GM10847 (cell line): ENCODE results near the gene MCTP2.

Source experiments
- POLR2A ChIP-seq: IDR thresholded peaks from 2 replicates; pipeline ENCODE4 v1.6.1; 2011; ENCODE audit not compliant: insufficient read length; ENCODE audit errors: extremely low read depth

The MCTP2 gene

GRCh38 chr15:94272251-94272898, 41.0 kb downstream of the MCTP2 start:
- TF ChIP-seq POLR2A, result no peak

DNA sequence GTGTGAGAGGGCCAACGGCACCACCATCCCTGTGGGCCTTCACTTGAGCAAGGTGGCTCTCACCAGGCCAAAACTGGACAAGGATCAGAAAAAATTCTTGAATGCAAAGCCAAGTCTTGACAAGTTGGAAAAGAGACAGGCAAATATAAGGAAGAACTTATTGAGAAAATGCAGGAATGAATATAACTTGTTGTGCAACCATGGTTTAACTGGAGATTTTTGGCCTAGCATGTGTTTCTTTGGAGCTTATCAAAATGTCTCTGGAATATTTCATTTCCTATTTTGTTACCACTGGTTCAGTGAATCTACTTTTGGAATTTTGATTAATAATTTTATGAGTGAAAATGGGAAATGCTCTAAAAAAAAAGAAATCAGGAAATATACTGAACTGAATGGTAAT, 42.5 kb downstream of the MCTP2 start:
- no peak for TF ChIP-seq POLR2A

DNA sequence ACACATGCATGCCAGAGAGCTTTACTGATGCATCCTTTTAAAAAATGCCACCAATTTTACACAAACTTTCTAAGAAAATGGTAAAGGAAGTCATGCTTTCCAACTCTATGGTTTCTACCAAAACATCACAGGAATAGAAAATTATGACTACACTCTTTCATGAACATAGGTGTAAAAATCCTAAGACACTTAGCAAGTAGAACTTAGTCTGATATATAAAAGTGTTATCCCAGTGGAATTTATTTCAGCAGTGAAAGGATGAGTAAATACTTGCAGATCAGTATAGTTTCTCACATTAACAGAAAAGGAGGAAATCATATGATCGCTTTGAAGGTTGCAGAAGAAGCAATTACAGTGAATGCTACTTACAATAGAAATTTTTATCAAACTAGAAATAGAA, 43.4 kb downstream of the MCTP2 start:
- TF ChIP-seq POLR2A, result no peak

- no peak for TF ChIP-seq POLR2A
These were observed 46.1 kb downstream of the MCTP2 start for GRCh38 chr15:94277485-94277884.

DNA sequence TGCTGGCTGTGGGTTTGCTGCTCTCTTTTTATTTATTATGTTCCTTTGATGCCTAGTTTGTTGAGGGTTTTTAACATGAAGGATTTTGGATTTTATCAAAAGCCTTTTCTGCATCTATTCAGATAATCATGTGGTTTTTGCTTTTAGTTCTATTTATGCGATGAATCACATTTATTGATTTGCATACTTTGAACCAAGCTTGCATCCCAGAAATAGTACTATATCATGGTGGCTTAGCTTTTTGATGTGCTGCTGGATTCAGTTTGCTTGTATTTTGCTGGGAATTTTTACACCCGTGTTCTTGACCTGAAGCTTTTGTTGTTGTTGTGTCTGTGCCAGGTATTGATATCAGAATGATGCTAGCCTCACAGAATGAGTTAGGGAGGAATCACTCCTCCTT, 48.4 kb downstream of the MCTP2 start:
- TF ChIP-seq POLR2A, result no peak

DNA sequence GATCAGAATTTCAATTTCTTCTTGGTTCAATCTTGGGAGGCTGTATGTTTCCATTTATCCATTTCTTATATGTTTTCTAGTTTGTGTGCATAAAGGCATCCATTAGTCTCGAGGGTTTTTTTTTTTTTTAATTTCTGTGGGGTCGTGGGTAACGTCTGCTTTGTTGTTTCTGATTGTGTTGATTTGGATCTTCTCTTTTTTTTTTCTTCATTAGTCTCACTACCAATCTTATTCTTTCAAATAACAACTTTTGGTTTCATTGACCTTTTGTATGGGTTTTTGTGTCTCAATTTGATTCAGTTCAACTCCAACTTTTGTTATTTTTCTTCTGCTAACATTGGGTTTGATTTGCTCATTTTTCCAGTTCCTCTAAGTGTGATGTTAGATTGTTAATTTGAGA, 48.9 kb downstream of the MCTP2 start:
- no peak for TF ChIP-seq POLR2A

DNA sequence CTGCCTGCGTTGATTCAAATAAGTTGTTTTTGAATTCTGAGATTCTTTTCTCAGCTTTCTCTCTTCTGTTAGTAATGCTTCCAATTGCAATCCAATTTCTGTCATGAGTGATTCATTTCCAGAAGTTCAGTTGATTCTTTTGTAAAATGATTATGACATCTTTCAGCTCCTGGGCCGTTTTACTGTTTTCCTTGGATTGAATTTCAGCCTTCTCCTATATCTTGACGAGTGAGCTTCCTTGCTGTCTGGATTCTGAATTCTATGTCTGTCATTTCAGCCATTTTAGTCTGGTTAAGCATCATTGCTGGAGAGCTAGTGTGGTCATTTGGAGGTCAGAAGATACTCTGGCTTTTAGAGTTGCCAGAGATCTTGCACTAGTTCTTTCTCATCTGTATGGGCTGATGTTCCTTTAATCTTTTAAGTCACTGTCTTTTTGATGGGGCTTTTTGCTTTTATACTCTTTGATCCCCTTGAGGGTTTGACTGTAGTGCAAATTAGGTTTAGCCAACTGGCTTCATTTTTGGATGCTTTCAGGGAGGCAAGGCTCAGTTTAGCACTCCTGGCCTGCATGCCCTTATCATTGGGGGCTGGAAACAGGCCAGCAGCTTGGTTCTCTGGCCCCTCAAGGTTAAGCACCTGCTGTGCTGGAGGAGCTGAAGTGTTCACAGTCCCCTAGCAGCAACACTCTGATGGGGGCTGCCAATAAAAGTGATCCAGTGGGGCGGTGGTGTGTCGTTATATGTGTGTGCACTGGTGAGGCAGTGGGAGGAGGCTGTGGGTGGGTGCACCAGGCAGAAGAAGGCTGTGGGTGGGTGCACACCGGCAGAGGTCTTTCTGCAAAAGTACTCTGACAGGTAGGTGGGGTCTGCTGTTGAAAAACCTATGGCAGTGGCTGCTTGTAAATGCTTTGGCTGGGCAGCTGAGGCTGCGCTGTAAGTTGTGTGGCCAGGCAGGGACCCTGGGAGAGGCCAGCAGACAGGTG, 51.2 kb downstream of the MCTP2 start:
- no peak for TF ChIP-seq POLR2A

DNA sequence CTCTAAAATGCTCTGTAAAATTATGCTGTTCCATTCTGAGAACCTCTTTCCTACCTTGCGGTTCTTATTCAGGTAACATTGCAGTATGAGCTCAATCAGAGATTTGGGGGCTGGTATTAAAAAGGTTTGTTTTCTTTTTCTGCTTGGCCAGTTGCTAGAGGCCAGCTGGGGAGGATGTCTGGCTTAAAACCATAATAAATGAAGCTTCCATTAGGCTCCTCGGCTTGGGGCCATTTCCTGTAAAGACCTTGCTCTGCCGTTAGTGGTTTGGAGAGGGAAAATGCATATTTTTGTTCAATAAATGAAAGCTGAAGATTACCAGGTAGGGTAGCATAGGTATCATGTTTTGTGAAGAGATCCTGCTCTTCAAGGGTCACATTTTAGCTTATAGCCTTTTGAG, 55.2 kb downstream of the MCTP2 start:
- TF ChIP-seq POLR2A, result no peak

GRCh38 chr15:94287794-94288246, 56.5 kb downstream of the MCTP2 start:
- no peak for TF ChIP-seq POLR2A

GRCh38 chr15:94290730-94291129, 59.4 kb downstream of the MCTP2 start:
- TF ChIP-seq POLR2A, result no peak

DNA sequence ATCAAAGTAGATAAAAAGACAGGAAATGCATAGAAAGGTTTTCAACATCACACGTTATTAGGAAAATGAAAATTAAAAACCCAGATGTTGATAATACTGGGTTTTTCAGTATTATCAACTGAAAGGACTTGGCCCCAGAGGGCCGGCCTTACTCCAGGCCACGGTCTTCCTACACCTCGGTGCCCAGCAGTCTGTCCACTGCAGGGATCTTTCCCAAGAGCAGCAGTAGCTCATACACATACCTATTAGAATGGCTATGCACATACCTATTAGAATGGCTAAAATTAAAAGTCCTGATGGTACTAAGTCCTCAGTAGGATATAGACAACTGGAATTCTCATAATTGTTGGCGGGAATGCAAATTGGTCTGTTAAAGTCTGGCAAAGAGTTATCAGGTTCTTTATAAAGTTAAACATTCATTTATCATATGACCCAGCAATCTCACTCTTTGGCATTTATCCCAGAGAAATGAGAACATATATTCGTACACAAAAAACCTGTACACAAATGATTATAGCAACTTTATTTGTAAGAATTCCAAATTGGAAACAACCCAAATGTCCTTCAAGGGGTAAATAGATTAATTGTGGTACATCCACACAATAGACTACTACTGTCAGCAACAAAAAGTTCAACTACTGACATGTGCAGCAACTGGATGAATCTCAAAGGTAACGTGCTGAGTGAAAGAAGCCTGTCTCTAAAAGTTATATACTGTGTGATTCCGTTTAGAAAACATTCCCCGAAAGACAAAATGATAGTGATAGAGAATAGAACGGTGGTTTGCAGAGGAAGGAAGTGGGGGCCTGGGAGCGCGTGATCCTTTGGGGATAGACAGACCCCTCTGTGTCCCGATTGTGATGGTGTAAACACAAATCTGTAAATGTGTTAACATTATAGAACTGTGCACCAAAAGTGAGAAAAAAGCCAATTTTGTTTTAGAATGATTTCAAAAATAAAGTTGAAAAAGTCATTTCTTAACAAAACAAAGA, 62.3 kb downstream of the MCTP2 start:
- no peak for TF ChIP-seq POLR2A

DNA sequence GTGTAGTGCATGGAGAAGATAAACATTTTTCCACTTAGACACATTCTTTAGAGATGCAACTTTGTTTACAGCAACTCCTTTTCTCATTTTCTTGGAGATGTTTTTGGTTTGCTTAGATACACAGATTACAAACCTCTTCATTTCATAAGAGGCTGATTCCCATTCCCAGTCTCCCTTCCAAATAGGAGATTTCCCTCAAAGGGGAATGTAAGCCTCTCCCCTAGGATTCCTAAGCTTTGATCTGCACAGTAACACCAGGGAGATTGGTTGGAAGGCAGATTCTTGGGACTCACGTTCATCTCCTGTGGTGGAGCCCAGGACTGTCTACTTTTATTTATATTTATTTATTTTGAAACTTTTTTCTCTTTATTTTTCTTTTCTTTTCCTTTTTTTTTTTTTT, 63.2 kb downstream of the MCTP2 start:
- TF ChIP-seq POLR2A, result no peak

- no peak for TF ChIP-seq POLR2A
These were observed 63.9 kb downstream of the MCTP2 start for GRCh38 chr15:94295275-94295674.

DNA sequence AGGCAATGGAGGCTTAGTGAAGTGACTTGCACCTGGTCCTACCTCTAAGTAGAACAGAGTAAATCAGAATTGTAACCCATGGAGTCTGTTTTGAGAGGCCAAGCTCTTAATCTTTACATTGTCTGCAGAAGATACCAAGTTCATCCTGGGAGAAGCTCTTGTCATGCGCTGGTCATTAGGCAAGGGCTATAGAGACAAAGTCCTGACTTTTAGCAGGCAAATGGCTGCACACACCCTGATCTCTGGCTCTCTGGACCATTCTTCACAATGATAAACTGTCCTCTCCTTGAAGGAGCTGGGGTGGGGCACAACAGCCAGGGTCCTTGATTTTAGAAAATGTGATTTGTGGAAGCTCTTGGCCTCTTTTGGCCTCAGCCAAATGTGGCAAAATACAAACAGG, 65.4 kb downstream of the MCTP2 start:
- no peak for TF ChIP-seq POLR2A

- TF ChIP-seq POLR2A, result no peak
These were observed 66.2 kb downstream of the MCTP2 start for GRCh38 chr15:94297558-94297957.
